HT1080 (cell line): ENCODE data around the gene C9orf85. TPM values are rescaled to one million over a fixed set of nuclear protein-coding genes. Genes with fewer than 3 reads are reported as not detected.
"Not testable (repeated sequence)": the region's sequence is repeated elsewhere in the genome, so short reads cannot be mapped to it uniquely, and the experiment has no call there.

Source experiments
- DNase-seq: peaks from one replicate; pipeline ENCODE4 v3.0.0-alpha.2; 2015; ENCODE audit warnings: low read depth
- polyA plus RNA-seq, 2 experiments: library from polyadenylated mRNA; depleted of rRNA; stranded (reverse); fragments of >200 nt; gene quantifications; 2 replicates each; pipeline ENCODE4 v1.2.3, GENCODE V29; 2015
- total RNA-seq: library from RNA; depleted of rRNA; stranded (reverse); fragments of >200 nt; shearing (Covaris generic); gene quantifications from 2 replicates; pipeline ENCODE4 v1.2.3, GENCODE V29; 2014; rRNA removed

C9orf85 gene
- 15.9 and 19.4 TPM in 2 replicates for total RNA-seq
- 18.7 and 23.4 TPM in 2 replicates for polyA plus RNA-seq (2015; cell fraction: cytosol; rRNA removed)
- 9.0 and 10.0 TPM in 2 replicates for polyA plus RNA-seq (2015; cell fraction: nucleus; rRNA removed)

- DNase-seq, result peak; percentile 100
Observed at GRCh38 chr9:71911061-71911907, at the start of gene C9orf85, which contains the start of gene ABHD17B. C9orf85 (plus strand) TSS chr9:71911639; CDS start chr9:71911735, 96 bp downstream. ABHD17B (minus strand) TSS chr9:71911193; CDS start chr9:71875080, 36,113 bp downstream.

GRCh38 chr9:71863631-71864030 is 47.8 kb upstream of the C9orf85 start:
- no peak for DNase-seq

- no peak for DNase-seq
Observed at GRCh38 chr9:71875345-71875744, 36.1 kb upstream of the C9orf85 start.

GRCh38 chr9:71876106-71876505 is 35.3 kb upstream of the C9orf85 start:
- DNase-seq, result no peak

DNA sequence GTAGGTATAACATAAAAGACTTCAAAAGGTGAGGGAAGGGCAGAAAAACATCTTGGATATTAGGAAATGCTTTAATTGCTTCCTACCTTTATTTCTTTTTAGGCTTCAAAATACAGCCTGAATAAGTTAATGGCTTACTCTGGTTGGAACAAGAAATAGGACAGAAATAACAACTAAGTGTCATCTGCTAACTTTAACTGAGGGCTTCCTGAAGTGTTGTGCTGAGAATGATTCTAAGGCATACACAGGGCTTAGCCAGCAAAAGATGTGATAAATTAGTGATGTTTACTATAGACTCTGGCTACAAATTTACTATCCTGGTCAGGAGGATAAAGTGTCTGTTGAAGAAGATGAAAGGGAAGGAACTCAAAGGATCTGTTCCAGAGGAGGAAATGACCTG is 34.6 kb upstream of the C9orf85 start:
- DNase-seq, result no peak

GRCh38 chr9:71878327-71879274 is 32.8 kb upstream of the C9orf85 start:
- DNase-seq, result no peak

GRCh38 chr9:71879644-71880174 is 31.7 kb upstream of the C9orf85 start:
- DNase-seq, result no peak

DNA sequence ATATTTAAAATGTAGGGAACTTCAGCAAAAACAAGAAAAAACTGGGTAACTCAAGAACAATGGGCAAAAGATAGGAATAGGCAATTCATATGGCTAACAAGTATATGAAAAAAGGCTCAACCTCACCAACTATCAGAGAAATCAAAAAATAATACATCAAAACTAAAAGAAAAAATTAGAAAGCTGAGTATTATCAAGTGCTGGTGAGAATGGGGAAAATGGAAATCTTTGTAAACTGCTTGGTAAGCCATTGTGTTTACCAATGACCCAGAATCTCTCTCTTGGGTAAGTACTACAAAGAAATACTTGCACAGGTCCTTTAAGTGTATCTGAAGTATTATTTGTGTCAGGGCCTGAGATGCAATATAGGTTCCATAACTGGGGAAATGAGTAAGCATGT is 27.4 kb upstream of the C9orf85 start:
- no peak for DNase-seq

DNA sequence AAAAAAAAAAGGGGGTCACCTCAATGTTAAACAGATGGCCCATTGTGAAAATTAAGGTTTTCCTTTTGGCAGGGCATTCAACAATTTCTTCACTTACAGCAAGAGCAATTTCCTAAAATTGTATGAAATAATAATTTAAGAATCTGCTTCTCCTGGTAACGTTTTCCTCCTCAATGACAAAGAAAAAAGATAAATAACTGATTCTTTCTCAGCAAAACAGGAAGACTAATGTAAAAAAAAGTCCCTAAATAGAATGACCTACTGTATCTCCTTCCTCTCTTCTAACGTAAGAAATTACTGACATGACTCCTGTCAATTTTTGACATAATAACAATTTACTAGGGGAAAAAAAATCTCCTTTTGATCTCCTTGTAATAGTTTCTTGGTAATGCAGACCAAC is 26.0 kb upstream of the C9orf85 start:
- no peak for DNase-seq

- no peak for DNase-seq
Observed at GRCh38 chr9:71886015-71886414, 25.4 kb upstream of the C9orf85 start.

DNA sequence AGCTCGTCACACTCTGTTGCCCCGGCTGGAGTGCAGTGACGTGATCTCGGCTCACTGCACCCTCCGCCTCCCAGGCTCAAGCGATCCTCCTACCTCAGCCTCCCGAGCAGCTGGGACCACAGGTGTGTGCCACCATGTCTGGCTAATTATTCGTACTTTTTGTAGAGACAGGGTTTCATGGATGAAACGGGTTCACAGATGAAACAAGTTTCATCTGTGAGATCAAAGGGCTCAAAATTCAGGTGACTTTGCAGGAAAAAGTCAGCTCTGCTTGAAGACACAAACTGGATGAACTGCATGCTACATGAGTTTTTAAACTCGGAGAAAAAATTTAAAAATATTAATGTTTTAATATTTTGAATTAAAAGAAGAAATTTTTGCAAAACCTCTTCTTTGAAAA is 24.9 kb upstream of the C9orf85 start:
- DNase-seq, result no peak

- DNase-seq, result no peak
Observed at GRCh38 chr9:71887362-71887761, 24.1 kb upstream of the C9orf85 start.

DNA sequence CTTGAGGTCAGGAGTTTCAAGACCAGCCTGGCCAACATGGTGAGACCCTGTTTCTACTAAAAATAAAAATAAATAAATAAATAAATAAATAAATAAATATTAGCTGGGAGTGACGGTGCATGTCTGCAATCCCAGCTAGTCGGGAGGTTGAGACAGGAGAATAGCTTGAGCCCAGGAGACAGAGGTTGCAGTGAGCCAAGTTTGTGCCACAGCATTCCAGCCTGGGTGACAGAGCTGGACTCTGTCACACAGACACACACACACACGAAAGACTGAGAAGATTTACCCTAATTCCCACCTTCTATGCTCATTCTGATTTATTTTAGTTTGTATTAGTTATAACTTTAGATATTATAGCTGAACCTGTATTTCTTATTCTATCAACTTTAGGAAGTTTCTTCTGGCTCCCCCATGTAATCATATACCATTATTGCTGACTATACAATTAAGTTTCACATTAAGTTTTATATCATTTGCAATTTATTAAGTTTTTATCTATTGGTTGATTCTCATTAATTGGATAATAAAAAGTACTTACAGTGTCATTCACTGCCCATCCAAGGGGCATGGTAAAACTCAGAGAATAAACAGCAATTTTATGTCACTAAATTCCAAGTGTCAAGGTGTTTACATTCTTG is 21.3 kb upstream of the C9orf85 start:
- no peak for DNase-seq

GRCh38 chr9:71891557-71892189 is 19.8 kb upstream of the C9orf85 start:
- no peak for DNase-seq

DNA sequence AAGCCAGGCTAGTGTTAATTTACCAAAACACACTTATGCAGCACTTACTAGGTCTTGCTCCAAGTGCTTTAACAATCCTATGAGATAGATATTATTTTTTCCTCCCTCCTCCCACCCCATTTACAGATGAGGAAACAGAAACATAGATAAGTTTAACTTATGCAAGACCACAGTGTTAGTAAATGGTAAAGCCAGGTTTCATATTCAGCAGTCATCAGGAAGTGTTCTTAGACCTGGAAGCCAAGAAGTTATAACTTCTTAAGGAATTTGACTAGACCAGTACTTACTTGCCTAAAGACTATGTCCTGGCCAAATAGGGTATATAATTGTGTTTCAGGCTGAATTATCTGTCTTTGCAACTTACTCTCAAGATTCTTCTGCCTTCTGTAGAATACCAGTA is 16.3 kb upstream of the C9orf85 start:
- no peak for DNase-seq

- DNase-seq, result no peak
Observed at GRCh38 chr9:71895955-71896354, 15.5 kb upstream of the C9orf85 start.

DNA sequence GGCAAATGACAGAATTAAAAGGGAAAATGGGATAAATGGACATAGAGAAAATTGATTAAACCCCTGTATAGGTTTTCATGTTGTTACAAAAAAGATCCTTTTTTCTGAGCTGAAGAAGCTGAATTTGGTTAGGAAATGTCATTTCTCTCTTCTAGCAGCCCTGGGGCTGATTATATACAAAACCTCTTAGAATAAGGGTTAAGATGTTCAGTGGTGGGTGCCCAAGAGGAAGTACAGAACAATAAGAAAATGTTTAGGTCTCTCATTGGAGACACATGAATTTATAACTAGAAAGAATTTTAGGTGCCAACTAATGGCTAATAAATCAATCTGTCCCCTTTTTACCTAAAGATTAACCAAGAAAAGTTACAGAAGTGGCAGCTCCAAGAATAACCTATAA is 14.7 kb upstream of the C9orf85 start:
- no peak for DNase-seq

DNA sequence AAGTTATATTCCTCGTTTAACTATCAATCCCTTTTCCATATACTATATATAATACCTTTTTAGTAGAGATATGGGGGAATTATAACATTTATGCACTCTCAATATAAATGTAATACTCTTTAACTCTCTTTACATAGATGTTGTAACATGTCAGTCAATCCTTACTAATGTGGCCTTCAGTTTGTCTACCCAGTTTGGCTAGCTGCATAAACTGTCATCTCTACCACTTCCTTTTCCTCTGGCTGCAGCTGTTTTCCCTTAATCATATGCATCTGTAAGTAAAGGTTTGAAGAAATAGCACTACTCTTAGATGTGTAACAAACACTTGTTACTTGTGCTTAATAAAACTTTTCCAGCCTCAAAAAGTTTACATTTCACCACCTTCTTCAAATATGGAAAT is 13.9 kb upstream of the C9orf85 start:
- peak; percentile 16 for DNase-seq

GRCh38 chr9:71898756-71899155 is 12.7 kb upstream of the C9orf85 start:
- DNase-seq, result not testable (repeated sequence)
